ENCODE data around the gene SH2B3. TPM values are rescaled to one million over a fixed set of nuclear protein-coding genes. Genes with fewer than 3 reads are reported as not detected.

The SH2B3 gene
- total and polyA plus RNA-seq, 9 of the 15 experiments (the other 6 are each of a cell fraction or from before 2014, with no cell fraction given): 10.8 to 75.3 (median 37.4) TPM

GRCh38 chr12:111451649-111452129 lies 46.0 kb downstream of the SH2B3 start (continued):
- no peak for TF ChIP-seq CLOCK (CRISPR knock-in tag; IDR thresholded peaks at IDR 0.05; ENCODE audit: borderline replicate concordance)
- no peak for TF ChIP-seq ZNF639 (CRISPR knock-in tag; conservative IDR thresholded peaks at IDR 0.05 in 1 of 2, IDR thresholded peaks at IDR 0.05 in 1 of 2)
- TF ChIP-seq POU5F1 (IDR thresholded peaks at IDR 0.05; ENCODE audit: borderline replicate concordance, low read depth, low read length, partially characterized antibody): no peak
- no peak for TF ChIP-seq ZNF707 (CRISPR knock-in tag; conservative IDR thresholded peaks at IDR 0.05)
- no peak for TF ChIP-seq ARHGAP35 (IDR thresholded peaks at IDR 0.05; ENCODE audit: partially characterized antibody)
- no peak for TF ChIP-seq RFX1 (IDR thresholded peaks at IDR 0.05)
- TF ChIP-seq ATF3 (IDR thresholded peaks at IDR 0.05): no peak
- no peak for TF ChIP-seq ATF3 (CRISPR knock-in tag; conservative IDR thresholded peaks at IDR 0.05)
- no peak for TF ChIP-seq ADNP (tag; IDR thresholded peaks at IDR 0.05)
- TF ChIP-seq RCOR1 (IDR thresholded peaks at IDR 0.05; ENCODE audit: borderline replicate concordance in 1 of 2, low read depth in 2 of 2, low read length in 2 of 2): 0 out of 4 replicates have a peak, but pooled peaks of 1 of the 2 experiments have one; percentile 23
- TF ChIP-seq RBM25 (IDR thresholded peaks at IDR 0.05; ENCODE audit: low read depth, low read length, severe bottlenecking): no peak
- TF ChIP-seq ZNF76 (CRISPR knock-in tag; IDR thresholded peaks at IDR 0.05; ENCODE audit: borderline replicate concordance): no peak
- TF ChIP-seq TCF7 (IDR thresholded peaks at IDR 0.05; ENCODE audit: borderline replicate concordance): no peak
- no peak for TF ChIP-seq SIX5 (IDR thresholded peaks at IDR 0.05; ENCODE audit: borderline replicate concordance in 1 of 2, insufficient read depth in 1 of 2, low read depth in 1 of 2, low read length in 2 of 2)
- TF ChIP-seq MTA1 (IDR thresholded peaks at IDR 0.05; ENCODE audit: borderline replicate concordance): no peak
- TF ChIP-seq HBP1 (CRISPR knock-in tag; IDR thresholded peaks at IDR 0.05): no peak
- TF ChIP-seq PHF8 (IDR thresholded peaks at IDR 0.05; ENCODE audit: borderline replicate concordance, low read length): no peak
- no peak for TF ChIP-seq ZNF3 (CRISPR knock-in tag; IDR thresholded peaks at IDR 0.05)
